Skeletal muscle tissue (tissue), 4 donors: ENCODE data around the gene GRB7. TPM values are rescaled to one million over a fixed set of nuclear protein-coding genes. Genes with fewer than 3 reads are reported as not detected.

Experiments used
- H3K27ac ChIP-seq: one replicate; pipeline ENCODE4 v1.7.0; 2013; ENCODE audit warnings: mild to moderate bottlenecking, low read depth, low read length, inconsistent platforms
- H3K27me3 ChIP-seq, 3 donors: one replicate each; pipeline ENCODE4 v1.7.0; 2013; ENCODE audit warnings: low read length in 3 of 3; ENCODE audit not compliant: control insufficient read depth in 3 of 3, insufficient read depth in 3 of 3
- H3K36me3 ChIP-seq, 3 donors: one replicate each; pipeline ENCODE4 v1.7.0; 2013; ENCODE audit warnings: low read length in 3 of 3; ENCODE audit not compliant: control insufficient read depth in 3 of 3, insufficient read depth in 3 of 3
- H3K4me1 ChIP-seq, 3 donors: one replicate each; pipeline ENCODE4 v1.7.0; 2013; ENCODE audit warnings: low read length in 3 of 3, mild to moderate bottlenecking in 3 of 3; ENCODE audit not compliant: control insufficient read depth in 3 of 3, insufficient read depth in 3 of 3
- H3K4me3 ChIP-seq, 3 donors: one replicate each; pipeline ENCODE4 v1.7.0; 2013; ENCODE audit warnings: low read length in 3 of 3
- H3K9ac ChIP-seq, 3 donors: one replicate each; pipeline ENCODE4 v1.7.0; 2013; ENCODE audit warnings: low read length in 3 of 3, mild to moderate bottlenecking in 3 of 3, moderate library complexity in 2 of 3, low read depth in 1 of 3
- H3K9me3 ChIP-seq, 3 donors: one replicate each; pipeline ENCODE4 v1.7.0; 2013; ENCODE audit warnings: low read length in 3 of 3; ENCODE audit not compliant: control insufficient read depth in 3 of 3
- total RNA-seq: library from RNA; depleted of rRNA; stranded (reverse); fragments of >200 nt; gene quantifications from one replicate; pipeline ENCODE4 v1.2.3, GENCODE V29; 2014
- donor health status: Osteomylitis.

Gene GRB7
- total RNA-seq, 1 donor from 2014 or later = not detected

GRCh38 chr17:39765175-39765574 is 27.4 kb downstream of the GRB7 start:
- Histone ChIP-seq H3K4me1 (no peaks in the 10 kb centered on the region), H3K27me3 (peaks cover 2 to 23% (median 15%) of the 10 kb centered on the region in 3 donors), H3K36me3 (no peaks in the 10 kb centered on the region), H3K27ac (no peak overlapping the region), H3K4me3 (no peak overlapping the region), H3K9ac (no peak overlapping the region), H3K9me3 (no peaks in the 10 kb centered on the region)

GRCh38 chr17:39765766-39766165 is 28.0 kb downstream of the GRB7 start:
- Histone ChIP-seq H3K4me3 (no peak overlapping the region), H3K9ac (no peak overlapping the region), H3K4me1 (no peaks in the 10 kb centered on the region), H3K27me3 (peaks cover 2 to 23% (median 15%) of the 10 kb centered on the region in 3 donors), H3K36me3 (no peaks in the 10 kb centered on the region), H3K9me3 (no peaks in the 10 kb centered on the region), H3K27ac (no peak overlapping the region)

GRCh38 chr17:39767147-39767546 is 29.4 kb downstream of the GRB7 start:
- Histone ChIP-seq H3K27ac (no peak overlapping the region), H3K27me3 (peaks cover 2 to 19% (median 11%) of the 10 kb centered on the region in 3 donors), H3K4me1 (no peaks in the 10 kb centered on the region), H3K9me3 (no peaks in the 10 kb centered on the region), H3K36me3 (no peaks in the 10 kb centered on the region), H3K4me3 (no peak overlapping the region), H3K9ac (no peak overlapping the region)

- H3K36me3 ChIP-seq = no peaks in the 10 kb centered on the region
- no peak overlapping the region for H3K27ac ChIP-seq
- peaks cover 2 to 13% (median 8%) of the 10 kb centered on the region in 3 donors for H3K27me3 ChIP-seq
- no peaks in the 10 kb centered on the region for H3K9me3 ChIP-seq
- no peaks in the 10 kb centered on the region for H3K4me1 ChIP-seq
- no peak overlapping the region for H3K9ac ChIP-seq
- no peak overlapping the region for H3K4me3 ChIP-seq
Observed at GRCh38 chr17:39769974-39770587, 32.3 kb downstream of the GRB7 start.

GRCh38 chr17:39772415-39772814 is 34.7 kb downstream of the GRB7 start:
- H3K9me3 ChIP-seq = no peaks in the 10 kb centered on the region
- H3K4me1 ChIP-seq = no peaks in the 10 kb centered on the region
- peaks cover 1 to 8% (median 5%) of the 10 kb centered on the region in 3 donors for H3K27me3 ChIP-seq
- H3K4me3 ChIP-seq = no peak overlapping the region
- H3K36me3 ChIP-seq = no peaks in the 10 kb centered on the region
- no peak overlapping the region for H3K27ac ChIP-seq
- H3K9ac ChIP-seq = no peak overlapping the region

- Histone ChIP-seq H3K4me3 (no peak overlapping the region), H3K27me3 (peaks cover 5 to 14% (median 5%) of the 10 kb centered on the region in 3 donors), H3K36me3 (no peaks in the 10 kb centered on the region), H3K27ac (no peak overlapping the region), H3K4me1 (no peaks in the 10 kb centered on the region), H3K9me3 (no peaks in the 10 kb centered on the region), H3K9ac (no peak overlapping the region)
Observed at GRCh38 chr17:39772987-39773934, 35.5 kb downstream of the GRB7 start.

GRCh38 chr17:39774047-39774446 is 36.3 kb downstream of the GRB7 start:
- no peaks in the 10 kb centered on the region for H3K9me3 ChIP-seq
- no peak overlapping the region for H3K27ac ChIP-seq
- no peak overlapping the region for H3K9ac ChIP-seq
- no peak overlapping the region for H3K4me3 ChIP-seq
- H3K27me3 ChIP-seq = peaks cover 5 to 14% (median 5%) of the 10 kb centered on the region in 3 donors
- no peaks in the 10 kb centered on the region for H3K36me3 ChIP-seq
- no peaks in the 10 kb centered on the region for H3K4me1 ChIP-seq

- Histone ChIP-seq H3K27ac (no peak overlapping the region), H3K9me3 (no peaks in the 10 kb centered on the region), H3K4me3 (no peak overlapping the region), H3K4me1 (no peaks in the 10 kb centered on the region), H3K36me3 (no peaks in the 10 kb centered on the region), H3K27me3 (peaks cover 8 to 14% (median 8%) of the 10 kb centered on the region in 3 donors), H3K9ac (no peak overlapping the region)
Observed at GRCh38 chr17:39775031-39775430, 37.3 kb downstream of the GRB7 start.

GRCh38 chr17:39776252-39776651 is 38.5 kb downstream of the GRB7 start:
- peaks cover 8 to 17% (median 16%) of the 10 kb centered on the region in 3 donors for H3K27me3 ChIP-seq

More at GRCh38 chr17:39776252-39776651, 38.5 kb downstream of the GRB7 start:
- Histone ChIP-seq H3K9ac (no peak overlapping the region), H3K27ac (no peak overlapping the region), H3K9me3 (no peaks in the 10 kb centered on the region), H3K4me3 (no peak overlapping the region), H3K4me1 (no peaks in the 10 kb centered on the region), H3K36me3 (no peaks in the 10 kb centered on the region)
